RPMI8226 (cell line): ENCODE results near the gene ALPI.

Source experiments
- DNase-seq: peaks from one replicate; pipeline ENCODE4 v3.0.0-alpha.2; 2015

The ALPI gene

DNA sequence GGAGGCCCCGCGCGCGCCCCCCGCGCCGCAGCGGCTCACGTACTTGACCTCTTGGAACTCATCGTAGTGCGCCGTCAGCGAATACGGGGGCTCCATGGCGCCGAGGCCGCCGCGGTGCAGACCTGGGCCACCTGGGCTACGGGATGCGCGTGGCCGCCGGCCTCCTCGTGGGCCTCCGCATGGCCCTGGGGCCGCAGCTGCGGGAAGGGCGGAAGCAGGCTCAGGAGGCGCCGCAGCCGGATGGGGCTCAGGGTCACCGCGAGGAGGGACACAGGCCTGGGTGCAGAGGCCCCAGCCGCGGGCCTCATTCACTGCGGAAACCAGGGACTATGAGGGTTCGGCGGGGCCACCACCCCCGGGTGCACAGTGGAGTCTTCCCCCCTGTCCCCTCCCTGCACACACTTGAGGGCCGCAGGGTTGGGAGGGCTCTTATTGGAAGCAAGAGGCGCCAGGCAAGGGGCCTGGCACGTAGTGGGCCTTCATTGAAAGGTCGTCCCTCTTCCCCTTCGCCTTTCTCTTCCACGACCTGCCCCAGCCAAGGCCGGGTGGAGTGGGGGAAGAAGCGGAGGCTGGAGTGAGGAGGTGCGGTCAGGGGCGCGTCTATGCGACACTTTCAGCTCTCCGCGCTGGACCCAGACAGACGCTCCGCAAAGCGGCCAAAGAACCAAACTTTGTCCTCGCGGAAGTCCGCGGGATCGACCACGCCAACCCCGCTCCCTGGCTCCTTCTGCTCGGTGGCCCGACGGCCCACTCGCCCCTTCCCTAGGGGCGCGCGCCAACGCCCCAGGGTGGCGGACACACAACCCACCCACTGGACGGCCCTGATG, 30.8 kb downstream of the ALPI start:
- DNase-seq, result no peak

DNA sequence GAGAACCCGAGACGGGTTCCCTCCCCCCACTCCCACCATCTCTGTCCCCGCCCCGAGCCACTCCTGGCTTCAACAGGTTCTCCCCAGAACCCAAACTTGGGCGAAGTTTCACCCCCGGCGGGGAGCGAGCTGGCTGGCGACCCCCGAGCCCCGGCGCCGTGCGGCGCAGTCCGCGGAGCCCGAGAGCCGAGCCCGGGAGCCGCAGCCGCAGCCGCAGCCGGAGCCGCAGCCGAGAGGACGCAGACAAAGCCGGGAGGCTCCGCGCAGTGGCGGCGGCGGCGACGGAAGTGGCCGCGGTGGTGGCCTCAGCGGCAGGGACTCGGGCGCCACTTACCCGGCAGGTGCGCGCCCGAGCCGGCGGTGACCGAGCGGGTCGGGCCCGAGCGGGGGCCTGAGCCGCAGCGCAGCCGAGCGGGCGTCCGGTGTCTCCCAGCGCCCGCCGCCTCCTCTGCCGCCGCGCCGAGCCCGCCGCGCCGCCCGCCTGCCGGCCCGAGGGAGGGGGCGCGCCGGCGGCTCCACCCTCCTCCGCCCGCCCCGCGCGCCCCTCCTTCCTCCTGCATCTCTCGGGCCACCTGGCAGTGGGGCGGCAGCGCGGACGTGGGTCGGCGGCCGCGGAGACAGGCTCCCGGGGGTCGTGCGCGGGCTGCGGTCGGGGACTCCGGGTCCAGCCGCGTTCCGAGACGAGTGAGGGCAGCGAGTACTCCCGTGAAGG, 31.6 kb downstream of the ALPI start, which contains the start of gene ECEL1:
Gene ECEL1, minus strand, starts transcription at position 450 of the 712 bp plus-strand sequence. CDS start 1,181 bp downstream, outside the sequence.
- peak; percentile 36 for DNase-seq

DNA sequence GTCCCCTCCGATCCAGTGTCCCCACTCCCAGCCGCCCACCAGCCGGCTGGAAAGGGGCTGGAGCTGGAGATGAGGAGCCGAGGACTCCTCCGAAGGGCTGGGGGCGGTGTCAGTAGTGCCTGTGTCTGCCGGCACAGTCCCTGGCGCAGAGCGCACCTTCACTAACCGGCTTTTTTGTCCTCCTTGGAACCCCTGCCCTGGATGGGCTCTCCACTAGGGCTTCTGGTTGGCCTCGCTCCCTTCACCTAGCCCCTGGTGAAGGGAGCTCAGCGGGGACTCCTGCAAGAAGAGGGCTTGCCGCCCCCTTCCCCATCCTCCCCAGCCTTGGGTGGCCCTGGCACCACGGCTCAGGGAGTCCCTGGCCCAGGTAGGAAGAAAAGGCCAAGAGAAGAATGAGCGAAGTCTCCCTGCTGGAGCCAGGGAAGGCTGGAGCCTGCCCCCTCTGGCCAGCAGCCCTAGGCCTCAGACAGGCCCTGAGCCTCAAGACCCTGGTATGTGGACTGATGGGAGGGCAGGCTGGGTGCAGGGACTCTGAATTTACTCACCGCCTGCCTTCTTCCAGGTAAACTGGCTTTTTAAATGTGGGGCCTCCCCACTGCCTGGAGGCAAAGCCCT, 32.3 kb downstream of the ALPI start:
- no peak for DNase-seq

DNA sequence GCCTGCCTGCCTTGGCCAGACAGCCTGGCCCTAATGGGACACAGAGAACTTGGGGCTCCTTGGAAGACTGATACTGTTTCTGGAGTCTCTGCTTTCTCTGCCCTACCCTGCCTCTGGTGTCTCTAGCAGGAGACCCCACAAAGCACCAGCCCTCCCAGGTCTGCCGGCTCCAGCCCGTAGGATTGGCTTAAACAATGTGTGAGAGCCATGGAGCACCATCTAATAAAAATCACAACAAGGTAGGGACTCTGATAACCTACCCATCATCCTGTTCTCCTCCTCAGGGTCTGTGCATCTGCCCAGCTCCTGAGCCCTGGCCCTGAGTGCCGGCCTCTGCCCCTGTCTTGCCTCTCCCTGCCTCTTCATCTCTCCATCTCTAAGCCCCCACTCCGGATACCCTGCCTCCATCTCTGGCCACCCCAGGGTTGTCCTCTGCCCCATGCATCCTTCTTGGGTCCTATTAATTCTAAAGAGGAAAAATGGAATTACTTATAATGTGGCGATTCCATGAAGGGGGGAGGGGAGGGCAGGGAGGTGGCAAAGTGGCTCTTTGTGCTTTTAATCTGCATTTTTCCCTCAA, 32.9 kb downstream of the ALPI start:
- DNase-seq, result no peak

DNA sequence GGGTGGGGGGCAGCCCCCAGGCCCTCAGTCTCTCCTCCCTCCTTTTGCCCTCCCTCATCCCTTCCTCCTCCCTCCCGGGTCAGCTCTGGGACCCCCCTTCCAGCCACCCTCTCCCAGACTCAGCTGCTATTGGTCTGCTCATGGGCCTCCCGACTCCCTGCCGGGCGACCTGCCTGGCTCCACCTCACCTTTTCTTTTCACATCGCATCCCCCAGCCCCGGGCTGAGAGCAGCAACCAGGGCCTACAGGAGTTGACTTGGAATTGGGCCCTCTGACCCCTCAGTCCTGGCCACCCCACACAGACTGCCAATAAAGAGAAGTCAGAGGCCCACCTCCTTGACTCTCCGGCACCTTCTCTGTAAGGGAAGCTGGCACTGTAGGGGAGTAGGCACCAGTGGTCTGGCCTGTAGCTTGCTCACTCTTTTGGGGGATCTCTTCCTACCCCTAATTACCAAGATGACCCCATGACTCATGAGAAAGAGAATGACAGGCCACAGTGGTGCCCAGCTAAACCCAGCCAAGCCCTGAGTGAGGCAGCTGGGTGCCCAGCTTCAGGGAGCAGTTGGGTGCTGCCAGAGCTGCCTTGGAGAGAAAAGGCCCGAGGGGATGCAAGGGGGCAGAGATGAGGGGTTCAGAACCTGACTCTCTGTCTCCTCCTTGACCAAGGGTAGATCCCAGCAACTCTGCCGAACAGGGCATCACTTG, 33.7 kb downstream of the ALPI start:
- no peak for DNase-seq

DNA sequence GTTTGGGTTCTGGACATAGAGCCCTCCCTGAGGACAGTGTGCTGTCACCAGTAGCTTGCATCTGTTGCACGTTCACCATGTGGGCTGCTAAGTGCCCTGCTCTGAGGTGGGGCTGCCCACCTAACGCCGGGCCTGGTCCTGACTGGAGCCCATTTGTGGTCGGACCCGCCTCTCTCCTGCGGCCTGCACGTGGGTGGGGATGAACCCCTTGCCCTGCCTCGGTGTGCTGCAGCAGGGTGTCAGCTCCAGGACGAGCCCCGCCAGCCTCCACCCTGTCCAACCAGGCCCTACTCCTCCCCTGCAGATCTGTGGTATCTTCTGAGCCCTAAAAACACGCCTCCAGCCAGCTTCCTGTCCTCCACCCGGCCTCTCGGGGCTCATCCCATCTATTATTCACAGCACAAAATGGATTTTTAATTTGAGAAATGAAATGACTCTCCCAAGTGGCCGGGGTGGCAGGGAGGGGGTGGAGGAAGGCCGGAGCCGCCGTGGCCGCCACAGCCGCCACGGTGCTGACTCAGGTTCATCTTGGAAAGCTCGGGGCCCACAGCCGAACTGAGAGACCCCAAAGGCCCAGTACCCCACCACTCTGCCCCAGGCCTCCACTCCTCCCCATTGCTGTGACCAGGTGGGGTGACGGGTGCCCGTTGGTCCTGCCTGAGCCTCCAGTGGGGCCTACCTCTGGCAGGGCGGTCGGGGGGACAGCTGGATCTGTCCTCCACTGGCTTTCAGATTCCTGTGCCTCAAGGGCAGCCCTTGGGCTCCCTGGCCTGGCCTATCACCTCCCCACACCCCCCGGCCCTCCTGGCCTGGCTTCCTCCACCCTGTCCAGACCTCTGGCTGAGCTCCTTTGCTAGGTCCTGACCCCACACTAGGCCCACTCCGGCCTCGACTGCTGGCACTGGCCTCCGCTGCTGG, 34.5 kb downstream of the ALPI start:
- no peak for DNase-seq

DNA sequence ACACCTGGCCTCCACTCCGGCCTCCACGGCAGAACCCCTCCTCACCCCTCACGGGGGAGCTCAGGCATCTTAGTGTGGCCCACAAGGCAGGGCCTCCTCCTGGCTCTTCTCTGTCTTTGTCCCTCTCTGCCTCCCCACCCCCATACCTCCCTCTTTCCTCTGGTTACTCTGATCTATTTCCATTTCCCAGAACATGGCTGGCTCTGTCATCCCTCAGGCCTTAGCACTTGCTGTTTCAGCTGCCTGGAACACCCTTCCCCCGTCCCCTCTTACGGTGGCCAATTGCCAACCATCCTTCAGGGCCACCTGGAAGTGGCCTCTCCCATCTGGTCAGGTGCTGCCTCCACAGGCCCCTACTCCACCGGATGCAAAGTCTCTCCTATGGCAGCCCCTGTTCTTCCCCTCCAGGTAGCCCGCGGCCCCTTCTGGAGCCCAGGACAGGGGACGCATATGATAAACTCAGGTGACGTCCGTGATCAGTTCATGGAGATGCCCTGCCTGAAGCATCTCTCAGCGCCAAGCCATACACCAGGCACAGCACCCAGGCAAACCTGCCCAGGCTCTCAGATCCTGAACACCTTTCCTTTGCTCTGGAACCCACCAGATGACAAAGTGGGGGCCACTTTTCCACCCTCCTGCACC, 35.3 kb downstream of the ALPI start:
- DNase-seq, result no peak

DNA sequence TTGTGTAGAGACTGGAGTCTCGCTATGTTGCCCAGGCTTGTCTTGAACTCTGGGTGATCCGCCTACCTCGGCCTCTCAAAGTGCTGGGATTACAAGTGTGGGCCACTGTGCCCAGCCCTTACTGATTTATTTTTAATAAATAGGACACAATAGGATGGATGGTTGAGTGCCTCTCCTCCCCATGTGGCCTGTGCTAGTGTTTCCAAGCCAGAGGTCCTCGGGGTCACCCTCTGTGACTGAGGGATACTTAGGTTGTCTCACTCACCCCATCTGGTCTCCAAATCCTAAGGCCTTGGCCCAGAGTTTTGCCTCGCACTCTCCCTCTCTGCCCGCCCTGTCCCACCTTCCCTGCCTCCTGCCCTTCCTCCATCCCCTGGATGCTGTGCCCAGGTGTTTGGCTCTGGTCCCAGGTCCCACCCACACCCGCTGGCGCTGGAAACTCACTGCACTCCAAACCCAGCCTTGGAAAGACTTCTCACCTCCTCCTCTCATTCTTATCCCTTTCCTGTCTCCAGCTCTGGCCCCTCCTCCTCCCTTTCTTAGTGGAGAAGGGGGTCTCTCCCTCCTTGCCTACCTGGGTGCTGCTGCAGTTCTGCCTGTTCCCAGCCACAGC, 36.4 kb downstream of the ALPI start:
- no peak for DNase-seq

DNA sequence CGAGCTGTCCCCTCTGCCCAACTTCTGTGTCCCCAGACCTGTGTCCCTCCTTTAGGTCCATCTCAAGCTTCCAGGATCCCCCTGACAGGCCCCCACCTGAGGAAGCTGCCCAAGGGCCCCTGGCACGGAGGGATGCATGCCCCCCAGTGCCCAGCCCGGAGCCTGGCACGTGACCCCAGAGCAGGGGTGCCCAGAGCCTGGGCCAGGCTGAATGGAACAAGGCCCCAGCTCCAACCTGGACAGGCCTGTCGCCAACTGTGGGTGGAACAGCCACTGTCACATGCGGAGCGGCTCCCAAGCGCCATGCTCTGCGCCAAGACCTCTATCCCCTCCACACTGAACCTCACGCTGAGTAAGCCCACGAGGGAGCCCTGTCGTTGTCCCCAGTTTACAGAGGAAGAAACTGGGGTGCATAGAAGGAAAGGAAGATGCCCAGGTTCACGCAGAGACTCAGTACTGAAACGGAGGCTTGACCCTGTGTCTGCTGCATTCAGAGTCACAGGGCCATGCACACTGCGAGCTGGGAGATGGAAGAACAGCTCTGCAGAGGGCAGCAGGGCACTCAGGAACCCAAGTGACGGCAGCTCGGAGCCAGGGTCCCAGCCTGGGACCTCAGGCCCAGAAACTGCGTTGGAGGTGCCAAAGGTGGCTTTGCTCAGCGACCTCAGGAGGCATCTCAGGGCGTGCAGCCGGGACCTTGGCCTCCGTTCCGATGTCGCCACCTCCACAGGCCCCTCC, 37.2 kb downstream of the ALPI start:
- no peak for DNase-seq

DNA sequence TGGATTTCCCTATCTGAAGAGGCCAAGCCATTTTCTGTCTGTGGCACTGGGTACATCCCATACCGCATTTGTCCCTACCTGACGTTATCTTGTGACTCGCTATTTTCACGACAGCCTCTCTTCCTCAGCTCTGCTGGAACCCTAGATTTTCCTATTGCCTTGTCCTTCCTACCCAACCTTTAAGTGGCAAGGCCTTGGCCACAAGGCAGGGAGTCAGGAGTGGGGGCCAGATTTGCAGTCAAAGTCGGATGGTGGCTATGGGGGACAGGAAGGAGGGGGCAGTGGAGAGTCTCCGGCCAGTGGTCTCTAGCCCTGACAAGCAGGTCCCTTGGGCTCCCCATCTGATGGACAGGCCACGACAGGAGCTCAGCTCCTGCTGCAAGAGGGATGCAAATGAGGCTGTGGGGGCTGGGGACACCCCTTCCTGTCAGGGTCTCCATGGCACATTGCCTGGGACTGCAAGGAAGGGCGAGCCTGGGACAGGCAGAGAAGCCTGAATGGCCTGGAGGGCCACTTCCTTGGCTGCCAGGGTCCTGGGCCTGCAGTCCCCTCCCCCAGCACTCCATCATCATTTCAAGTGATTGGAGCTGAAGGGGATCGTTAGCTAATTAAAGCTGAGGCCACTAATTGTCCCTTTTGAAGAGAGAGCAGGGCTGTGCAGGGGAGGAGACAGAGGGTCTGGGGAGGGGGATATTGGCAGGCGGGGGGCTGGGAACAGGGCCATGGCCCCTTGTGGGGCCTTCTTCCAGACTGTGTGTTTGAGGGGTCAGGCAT, 37.9 kb downstream of the ALPI start:
- DNase-seq, result no peak

DNA sequence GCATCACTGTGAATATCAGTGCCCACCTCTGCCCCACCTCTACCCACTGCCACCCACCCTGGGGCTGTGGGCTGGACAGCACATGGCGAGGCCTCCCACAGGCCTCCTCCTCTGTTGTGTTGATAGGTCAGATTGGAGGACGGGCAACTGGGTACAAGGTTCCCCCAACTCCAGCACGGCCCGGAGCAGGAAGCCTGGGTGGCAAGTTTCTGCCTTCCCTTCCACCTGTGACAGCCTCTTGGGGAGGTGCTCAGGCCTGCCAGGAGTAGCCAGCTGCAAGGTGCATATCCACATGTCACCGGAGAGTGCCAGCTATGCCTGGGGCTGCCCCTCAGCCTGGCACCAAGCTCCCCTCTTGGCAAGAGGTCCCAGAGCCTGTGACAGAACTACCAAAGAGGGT, 38.6 kb downstream of the ALPI start:
- DNase-seq, result no peak

DNA sequence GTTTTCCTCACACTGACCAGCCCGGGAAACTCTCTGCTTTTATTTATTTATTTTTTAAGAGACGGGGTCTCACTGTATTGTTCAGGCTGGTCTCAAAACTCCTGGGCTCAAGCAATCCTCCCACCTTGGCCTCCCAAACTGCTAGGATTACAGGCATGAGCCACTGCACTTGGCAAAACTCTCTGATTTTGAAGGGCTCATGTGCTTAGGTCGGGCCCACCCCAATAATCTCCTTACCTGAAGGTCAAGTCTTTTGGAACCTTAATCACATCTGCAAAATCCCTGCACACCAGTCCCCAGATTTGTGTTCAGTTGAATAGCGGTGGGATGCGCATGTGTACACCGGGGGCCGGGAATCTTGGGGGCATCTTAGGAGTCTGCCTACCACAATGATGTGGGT, 39.3 kb downstream of the ALPI start:
- no peak for DNase-seq

DNA sequence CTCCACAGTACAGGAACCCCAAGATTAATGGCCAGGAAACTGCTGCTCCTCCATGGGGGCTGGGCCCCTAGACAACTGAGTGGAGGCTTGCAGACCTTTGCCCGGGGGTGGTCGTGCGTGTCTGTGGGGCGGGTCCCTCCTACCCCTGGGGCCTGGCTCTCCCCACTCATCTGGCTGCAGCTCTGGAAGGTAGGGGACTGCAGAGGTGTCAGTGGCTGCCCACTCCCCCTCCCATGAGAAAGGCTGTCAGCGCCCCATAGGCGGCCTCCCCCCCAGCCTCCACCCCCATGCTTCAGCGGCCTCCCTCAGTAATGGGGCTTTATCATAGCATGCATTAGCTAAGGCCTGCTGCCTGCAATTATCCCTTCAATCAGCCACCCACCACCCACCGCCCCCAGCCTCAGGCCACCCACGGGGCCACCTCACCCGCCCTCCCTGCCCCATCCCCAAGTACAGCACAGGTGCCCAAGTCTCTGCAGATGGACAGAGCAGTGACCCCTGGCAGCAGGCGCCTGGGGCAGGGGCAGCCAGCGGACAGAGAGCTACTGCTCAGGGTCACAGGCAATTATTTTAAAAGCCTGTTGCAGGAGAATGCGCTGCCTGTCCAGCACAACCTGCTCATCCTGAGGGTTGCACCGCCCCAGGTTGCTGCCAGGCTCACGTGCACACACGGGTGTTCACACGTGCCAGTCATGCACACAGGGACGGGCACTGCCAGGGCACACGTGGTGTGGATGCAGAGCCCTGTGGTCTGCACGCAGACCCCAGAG, 40.7 kb downstream of the ALPI start:
- no peak for DNase-seq

DNA sequence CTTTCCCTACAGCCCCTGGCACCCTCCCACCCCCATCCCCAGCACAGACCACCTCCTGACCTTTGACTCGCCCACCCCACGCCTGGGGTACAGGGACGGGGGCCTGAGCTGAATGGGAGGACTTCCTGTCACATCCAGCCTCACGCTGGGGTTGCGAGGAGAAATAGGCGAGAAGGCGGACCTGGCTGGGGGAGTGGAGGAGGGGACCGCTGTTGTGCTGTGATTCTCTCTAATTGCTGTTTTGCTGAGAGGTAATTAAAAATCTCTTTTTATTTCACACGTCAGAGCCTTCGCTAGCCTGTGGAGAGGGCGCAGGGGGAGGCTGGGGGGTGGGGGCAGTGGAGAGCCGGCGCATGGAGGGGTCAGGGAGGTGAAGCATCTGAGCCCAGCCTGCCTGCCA, 41.4 kb downstream of the ALPI start:
- no peak for DNase-seq

DNA sequence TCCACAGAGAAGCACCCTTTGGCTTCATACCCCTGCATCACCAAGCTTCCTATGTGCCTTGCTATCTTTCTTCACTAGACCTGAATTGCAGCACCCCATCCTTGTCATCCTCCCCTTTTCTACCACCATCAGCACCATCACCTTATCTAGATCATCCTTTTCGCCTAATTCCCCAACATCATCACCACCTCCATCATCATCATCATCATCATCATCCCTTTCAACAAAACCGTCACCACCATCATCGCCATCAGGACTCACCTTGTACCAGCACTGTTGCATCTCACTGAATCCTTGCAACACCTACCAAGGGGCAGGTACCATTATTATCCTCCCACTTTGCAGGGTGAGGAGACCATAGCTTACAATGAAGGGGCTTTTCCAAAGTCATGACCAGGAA, 42.5 kb downstream of the ALPI start:
- no peak for DNase-seq

DNA sequence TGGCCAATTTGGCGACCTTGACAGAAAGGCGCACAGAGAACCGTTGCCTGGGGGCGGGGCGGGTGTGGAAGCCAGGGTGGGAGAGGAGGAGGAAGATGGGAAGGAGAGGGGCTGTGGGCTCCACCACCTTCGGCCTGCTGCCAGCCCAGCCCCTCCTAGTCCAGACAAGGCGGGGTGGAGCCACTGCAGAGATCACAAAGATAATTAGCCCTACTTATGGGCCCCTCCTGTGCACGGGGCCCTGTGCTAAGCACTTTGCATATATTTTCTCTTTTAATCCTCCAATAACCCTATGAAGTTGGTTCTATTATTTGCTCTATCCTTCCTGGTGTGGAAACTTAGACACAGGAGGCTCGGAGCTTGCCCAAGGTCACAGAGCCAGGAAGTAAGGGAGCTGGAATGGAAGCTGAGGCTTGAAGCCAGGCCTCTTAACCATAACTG, 45.4 kb downstream of the ALPI start:
- no peak for DNase-seq

DNA sequence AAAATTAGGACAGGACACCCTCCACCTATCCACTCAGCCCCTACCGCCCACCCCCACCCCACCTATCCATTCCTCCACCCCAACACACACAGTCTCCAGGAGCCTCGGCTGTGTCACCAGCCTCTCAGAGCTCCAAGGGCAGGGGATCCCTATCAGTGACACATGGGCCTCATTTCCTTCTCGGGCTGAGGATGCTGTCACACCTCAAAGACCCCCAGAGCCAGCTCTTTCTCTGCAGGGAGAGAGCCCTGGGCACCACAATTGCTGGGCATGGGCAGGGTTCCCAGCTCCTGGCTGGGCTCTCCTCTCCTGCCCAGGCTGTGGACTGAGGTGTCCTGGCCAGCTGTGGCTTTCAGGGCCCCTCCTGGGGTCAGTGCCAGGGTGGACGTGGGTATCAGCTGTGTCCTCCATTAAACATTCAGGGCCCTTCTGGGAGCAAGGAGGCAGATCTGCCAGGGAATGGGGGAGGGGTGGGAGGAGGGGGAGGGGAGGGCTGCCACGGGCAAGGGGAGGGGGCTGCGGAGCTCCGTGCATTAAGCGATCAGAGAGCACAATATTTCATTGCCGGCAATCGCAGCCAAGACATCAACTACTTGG, 45.9 kb downstream of the ALPI start:
- DNase-seq, result no peak

DNA sequence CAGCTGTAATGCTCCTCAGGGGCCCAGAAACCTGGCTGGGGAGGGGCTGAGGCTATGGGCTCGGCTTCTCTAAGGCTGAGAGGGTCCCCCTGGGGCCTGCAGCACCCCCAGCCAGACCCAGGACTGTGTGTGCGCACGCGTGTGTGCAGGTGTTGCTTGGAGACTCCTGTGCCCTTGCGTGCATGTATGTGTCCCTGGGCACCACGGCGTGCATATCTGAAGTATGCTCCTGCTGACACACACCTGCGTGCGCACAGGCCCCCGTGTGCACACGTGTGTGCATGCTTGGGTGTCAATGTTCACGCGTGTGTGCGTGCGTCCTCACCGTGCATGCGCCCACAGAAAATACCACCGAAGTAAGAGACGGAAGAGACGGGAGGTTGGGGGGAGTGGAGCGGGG, 46.6 kb downstream of the ALPI start:
- DNase-seq, result no peak
